GM19324 (cell line): ENCODE data around the gene IL17REL.
"Not testable (repeated sequence)": the region's sequence is repeated elsewhere in the genome, so short reads cannot be mapped to it uniquely, and the experiment has no call there.

Experiments
- ATAC-seq: cut with Tn5 transposase; IDR thresholded peaks from one replicate; pipeline ENCODE4 v1.9.1; 2021; ENCODE audit warnings: mild to moderate bottlenecking, moderate library complexity; ENCODE audit not compliant: unreplicated experiment, low FRiP score

The IL17REL gene

GRCh38 chr22:49993649-49994360 is 18.8 kb downstream of the IL17REL start:
- ATAC-seq = no peak

GRCh38 chr22:49992921-49993648 is 19.5 kb downstream of the IL17REL start:
- no peak for ATAC-seq

GRCh38 chr22:49991907-49992533 is 20.5 kb downstream of the IL17REL start:
- ATAC-seq = no peak

- no peak for ATAC-seq
Measured at GRCh38 chr22:49991167-49991566, 21.4 kb downstream of the IL17REL start.

- ATAC-seq = not testable (repeated sequence)
Measured at GRCh38 chr22:49989826-49990225, 22.7 kb downstream of the IL17REL start.

GRCh38 chr22:49986325-49986724 is 26.2 kb downstream of the IL17REL start:
- ATAC-seq = no peak

GRCh38 chr22:49983148-49984042 is 29.2 kb downstream of the IL17REL start:
- no peak for ATAC-seq

GRCh38 chr22:49981799-49982198 is 30.8 kb downstream of the IL17REL start:
- not testable (repeated sequence) for ATAC-seq

GRCh38 chr22:49979587-49980264 is 32.8 kb downstream of the IL17REL start:
- no peak for ATAC-seq

GRCh38 chr22:49977578-49977977 is 35.0 kb downstream of the IL17REL start:
- ATAC-seq = no peak

- no peak for ATAC-seq
Measured at GRCh38 chr22:49976439-49977175, 36.0 kb downstream of the IL17REL start.

GRCh38 chr22:49975543-49976389 is 36.8 kb downstream of the IL17REL start:
- no peak for ATAC-seq

- no peak for ATAC-seq
Measured at GRCh38 chr22:49973018-49973961, 39.3 kb downstream of the IL17REL start.

GRCh38 chr22:49972163-49973017 is 40.2 kb downstream of the IL17REL start:
- ATAC-seq = no peak

GRCh38 chr22:49971232-49972162 is 41.1 kb downstream of the IL17REL start:
- ATAC-seq = peak; percentile 32
